ENCODE data around the gene ACP7. TPM values are rescaled to one million over a fixed set of nuclear protein-coding genes. Genes with fewer than 3 reads are reported as not detected.
A peak's percentile ranks its signal among the peaks of the same experiment; 100 is the strongest.

The ACP7 gene
- total and polyA plus RNA-seq, 12 donors = not detected

- no peak overlapping the region for H3K27ac ChIP-seq
- no peak for TF ChIP-seq POLR2A (IDR thresholded peaks at IDR 0.05)
- no peak for TF ChIP-seq CTCF (IDR thresholded peaks at IDR 0.05)
- H3K36me3 ChIP-seq (replicated peaks in 1 of 2) = no peaks in the 10 kb centered on the region
- no peak overlapping the region for H3K4me3 ChIP-seq
- WGBS, 4 donors = 73 to 79% (median 75%) methylated on average over 6 of the region's 6 CpGs
- no peaks in the 10 kb centered on the region for H3K9me3 ChIP-seq (replicated peaks in 1 of 3)
- intact Hi-C loops (cut with DNase I) = no loop called here
- no peak for DNase-seq
- H3K27me3 ChIP-seq = no peaks in the 10 kb centered on the region
- H3K4me1 ChIP-seq (replicated peaks in 1 of 2) = no peaks in the 10 kb centered on the region
These were observed 38.7 kb upstream of the ACP7 start for GRCh38 chr19:39045506-39045905.

GRCh38 chr19:39046037-39046821 lies 37.9 kb upstream of the ACP7 start:
- H3K4me1 ChIP-seq (replicated peaks in 1 of 2) = no peaks in the 10 kb centered on the region
- H3K27me3 ChIP-seq = no peaks in the 10 kb centered on the region
- no peaks in the 10 kb centered on the region for H3K36me3 ChIP-seq (replicated peaks in 1 of 2)
- H3K27ac ChIP-seq = no peak overlapping the region
- H3K4me3 ChIP-seq = no peak overlapping the region
- intact Hi-C loops (cut with DNase I) = no loop called here
- TF ChIP-seq POLR2A (IDR thresholded peaks at IDR 0.05) (no peak), CTCF (IDR thresholded peaks at IDR 0.05) (no peak)
- DNase-seq = no peak
- 66 to 72% (median 68%) methylated on average over 7 of the region's 7 CpGs for WGBS, 4 donors
- no peaks in the 10 kb centered on the region for H3K9me3 ChIP-seq (replicated peaks in 1 of 3)

- Histone ChIP-seq H3K4me1 (replicated peaks in 1 of 2) (no peaks in the 10 kb centered on the region), H3K9me3 (replicated peaks in 1 of 3) (no peaks in the 10 kb centered on the region), H3K27me3 (no peaks in the 10 kb centered on the region), H3K27ac (no peak overlapping the region), H3K4me3 (no peak overlapping the region), H3K36me3 (replicated peaks in 1 of 2) (no peaks in the 10 kb centered on the region)
- WGBS, 4 donors = 56 to 79% (median 59%) methylated on average over 2 of the region's 2 CpGs
- TF ChIP-seq POLR2A (IDR thresholded peaks at IDR 0.05) = no peak
- TF ChIP-seq CTCF (IDR thresholded peaks at IDR 0.05) = no peak
- DNase-seq = no peak
- intact Hi-C loops (cut with DNase I) = no loop called here
These were observed 37.1 kb upstream of the ACP7 start for GRCh38 chr19:39047073-39047472.

- no peaks in the 10 kb centered on the region for H3K27me3 ChIP-seq
- peak; percentile 39 to 73 (median 62) for TF ChIP-seq CTCF (IDR thresholded peaks at IDR 0.05)
- TF ChIP-seq POLR2A (IDR thresholded peaks at IDR 0.05) = no peak
- peak; percentile 26 to 74 (median 62) for DNase-seq
- H3K4me1 ChIP-seq (replicated peaks in 1 of 2) = no peaks in the 10 kb centered on the region
- intact Hi-C loops (cut with DNase I) = no loop called here
- WGBS, 4 donors = 16 to 23% (median 21%) methylated on average over 6 to 10 of the region's 10 CpGs
- no peak overlapping the region for H3K27ac ChIP-seq
- H3K4me3 ChIP-seq = no peak overlapping the region
- H3K9me3 ChIP-seq (replicated peaks in 1 of 3) = no peaks in the 10 kb centered on the region
- H3K36me3 ChIP-seq (replicated peaks in 1 of 2) = no peaks in the 10 kb centered on the region
These were observed 31.9 kb upstream of the ACP7 start for GRCh38 chr19:39052243-39052746.

Measured in adrenal gland (tissue), 12 donors.